ENCODE data around the gene ZNF678. TPM values are rescaled to one million over a fixed set of nuclear protein-coding genes. Genes with fewer than 3 reads are reported as not detected.
A peak's percentile ranks its signal among the peaks of the same experiment; 100 is the strongest.

Gene ZNF678
- total and polyA plus RNA-seq, 8 donors = 0.65 to 34.1 (median 4.7) TPM

DNA sequence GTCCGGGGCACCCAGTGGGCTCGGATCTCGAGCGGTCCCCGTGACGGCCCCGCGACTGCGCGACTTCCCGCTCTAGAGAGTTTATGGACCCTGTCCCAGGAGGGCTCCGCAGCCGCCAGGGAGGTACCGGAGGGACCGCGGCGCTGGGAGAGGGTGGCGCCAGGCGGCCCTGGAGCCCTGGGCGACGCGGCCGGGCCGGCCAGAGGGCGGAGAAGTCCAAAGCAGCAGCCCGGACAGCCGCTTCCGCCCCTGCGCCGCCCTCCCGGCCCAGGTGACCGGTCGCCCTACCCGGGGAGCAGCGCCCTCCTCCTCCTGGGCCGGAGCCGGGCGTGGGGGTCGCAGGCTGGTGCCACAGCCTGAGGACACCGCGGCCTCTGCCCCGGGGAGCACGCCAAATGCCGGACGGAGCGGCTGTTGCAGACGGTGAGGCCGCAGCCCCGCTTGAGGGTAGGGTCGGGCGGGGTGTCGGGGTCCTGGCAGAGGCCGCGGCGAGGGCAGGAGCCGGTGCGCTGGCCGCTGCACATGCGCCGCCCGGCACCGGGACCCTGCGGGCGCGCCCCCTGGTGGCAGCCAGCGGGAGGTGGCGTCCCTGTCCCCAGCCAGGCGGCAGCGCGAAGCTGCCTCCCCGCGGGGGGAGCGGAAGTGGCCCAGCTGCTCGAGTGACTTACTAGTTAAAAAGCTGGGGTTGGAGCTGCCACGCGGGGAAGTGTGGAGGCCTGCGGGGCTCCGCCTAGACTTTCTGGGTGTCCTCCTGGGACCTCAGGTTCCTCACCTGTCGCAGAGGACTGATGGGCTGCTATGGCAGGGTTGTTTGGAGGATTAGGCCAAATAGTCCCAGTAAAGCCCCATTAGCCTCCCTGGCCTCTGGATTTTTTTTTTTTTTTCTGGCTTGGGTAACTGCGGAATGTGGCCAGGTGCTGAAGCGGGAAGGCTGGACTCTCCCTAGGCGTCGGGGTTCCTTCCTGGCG lies 20.9 kb upstream of the ZNF678 start:
- Histone ChIP-seq H3K27ac (peak overlapping the region; percentile 59 to 85 (median 75)), H3K36me3 (no peaks in the 10 kb centered on the region), H3K27me3 (no peaks in the 10 kb centered on the region), H3K4me1 (peaks cover 0 to 21% (median 15%) of the 10 kb centered on the region in 4 donors), H3K9me3 (peaks cover 0 to 8% (median 0%) of the 10 kb centered on the region in 4 donors), H3K4me3 (peak overlapping the region; percentile 55 to 82 (median 80))
- peak; percentile 88 to 96 for DNase-seq
- WGBS, 5 donors = 4 to 33% (median 4%) methylated on average over 9 to 81 of the region's 84 CpGs
- peak; percentile 18 to 75 (median 57) for TF ChIP-seq POLR2AphosphoS5 (IDR thresholded peaks at IDR 0.05)
- TF ChIP-seq EP300 (IDR thresholded peaks at IDR 0.05) = no peak
- TF ChIP-seq, protein P1, sequence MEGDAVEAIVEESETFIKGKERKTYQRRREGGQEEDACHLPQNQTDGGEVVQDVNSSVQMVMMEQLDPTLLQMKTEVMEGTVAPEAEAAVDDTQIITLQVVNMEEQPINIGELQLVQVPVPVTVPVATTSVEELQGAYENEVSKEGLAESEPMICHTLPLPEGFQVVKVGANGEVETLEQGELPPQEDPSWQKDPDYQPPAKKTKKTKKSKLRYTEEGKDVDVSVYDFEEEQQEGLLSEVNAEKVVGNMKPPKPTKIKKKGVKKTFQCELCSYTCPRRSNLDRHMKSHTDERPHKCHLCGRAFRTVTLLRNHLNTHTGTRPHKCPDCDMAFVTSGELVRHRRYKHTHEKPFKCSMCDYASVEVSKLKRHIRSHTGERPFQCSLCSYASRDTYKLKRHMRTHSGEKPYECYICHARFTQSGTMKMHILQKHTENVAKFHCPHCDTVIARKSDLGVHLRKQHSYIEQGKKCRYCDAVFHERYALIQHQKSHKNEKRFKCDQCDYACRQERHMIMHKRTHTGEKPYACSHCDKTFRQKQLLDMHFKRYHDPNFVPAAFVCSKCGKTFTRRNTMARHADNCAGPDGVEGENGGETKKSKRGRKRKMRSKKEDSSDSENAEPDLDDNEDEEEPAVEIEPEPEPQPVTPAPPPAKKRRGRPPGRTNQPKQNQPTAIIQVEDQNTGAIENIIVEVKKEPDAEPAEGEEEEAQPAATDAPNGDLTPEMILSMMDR (IDR thresholded peaks at IDR 0.05) = peak in 5 of 7 experiments; percentile 47 to 99 (median 96)
- intact Hi-C loops (cut with DNase I; ENCODE audit: low total_unique reads) = loop anchor here (10.0 kb wide), 1 partner anchor 192 kb away; the partner anchor contains the start of genes JMJD4 and SNAP47

- Histone ChIP-seq H3K36me3 (no peaks in the 10 kb centered on the region), H3K4me1 (peaks cover 0 to 21% (median 15%) of the 10 kb centered on the region in 4 donors), H3K27me3 (no peaks in the 10 kb centered on the region), H3K27ac (peak overlapping the region in 4 of 5 donors; percentile 73 to 85 (median 78)), H3K9me3 (no peaks in the 10 kb centered on the region), H3K4me3 (no peak overlapping the region)
- TF ChIP-seq EP300 (IDR thresholded peaks at IDR 0.05) (no peak), POLR2A (IDR thresholded peaks at IDR 0.05) (no peak), POLR2AphosphoS5 (IDR thresholded peaks at IDR 0.05) (no peak)
- TF ChIP-seq, protein P1 (IDR thresholded peaks at IDR 0.05) = no peak
- intact Hi-C loops (cut with DNase I; ENCODE audit: low total_unique reads) = loop anchor here (10.0 kb wide), 1 partner anchor 191 kb away; the partner anchor contains the start of genes JMJD4 and SNAP47
- WGBS, 5 donors = 84 to 93% (median 90%) methylated on average over 11 to 14 of the region's 14 CpGs
- DNase-seq = no peak
Observed at GRCh38 chr1:227543283-227544066, 19.9 kb upstream of the ZNF678 start.

GRCh38 chr1:227544067-227545050 lies 19.0 kb upstream of the ZNF678 start:
- H3K4me3 ChIP-seq = no peak overlapping the region
- no peaks in the 10 kb centered on the region for H3K27me3 ChIP-seq
- WGBS, 5 donors = 79 to 98% (median 94%) methylated on average over 2 to 9 of the region's 9 CpGs
- H3K9me3 ChIP-seq = no peaks in the 10 kb centered on the region
- H3K27ac ChIP-seq = no peak overlapping the region
- intact Hi-C loops (cut with DNase I; ENCODE audit: low total_unique reads) = loop anchor here (10.0 kb wide), 1 partner anchor 190 kb away; the partner anchor contains the start of genes JMJD4 and SNAP47
- TF ChIP-seq, protein P1 (IDR thresholded peaks at IDR 0.05) = no peak
- TF ChIP-seq POLR2A (IDR thresholded peaks at IDR 0.05) (no peak), POLR2AphosphoS5 (IDR thresholded peaks at IDR 0.05) (no peak)
- DNase-seq = no peak
- H3K4me1 ChIP-seq = peaks cover 0 to 21% (median 15%) of the 10 kb centered on the region in 4 donors
- no peaks in the 10 kb centered on the region for H3K36me3 ChIP-seq
